WTC11 (cell line): Measurements from ENCODE around the gene SERPINE1. TPM values are rescaled to one million over a fixed set of nuclear protein-coding genes. Genes with fewer than 3 reads are reported as not detected.

Experiments
- ATAC-seq: fragments of 200-7000 bp; cut with Tn5 transposase; 2 replicates; pipeline ENCODE4 v1.10.0; 2021; ENCODE audit warnings: mild to moderate bottlenecking, moderate library complexity
- CTCF ChIA-PET: fragments of 300-600 bp; sonication (Branson Sonifier 250); formaldehyde crosslinking; loops from one replicate; lab custom pipeline; 2021; ENCODE audit warnings: antibody characterized with exemption; lab: Charles Lee
- POLR2A ChIA-PET: fragments of 350-600 bp; sonication (Branson Sonifier 250); formaldehyde crosslinking; loops from one replicate; lab custom pipeline; 2021; ENCODE audit warnings: antibody characterized with exemption; lab: Charles Lee
- DNase-seq: peaks from one replicate; pipeline ENCODE4 v3.0.0; 2021; ENCODE audit warnings: low spot score
- H3K27ac Mint-ChIP-seq: 2 replicates; pipeline ENCODE4 v1.8.0; 2021; ENCODE audit warnings: mixed read lengths
- H3K27me3 Mint-ChIP-seq: 2 replicates; pipeline ENCODE4 v1.8.0; 2021; ENCODE audit warnings: low read depth, mild to moderate bottlenecking, moderate library complexity, mixed read lengths
- H3K36me3 Mint-ChIP-seq: 2 replicates; pipeline ENCODE4 v1.8.0; 2021; ENCODE audit warnings: mixed read lengths
- H3K4me1 Mint-ChIP-seq: 2 replicates; pipeline ENCODE4 v1.8.0; 2022; ENCODE audit warnings: mixed read lengths
- H3K4me3 Mint-ChIP-seq: 2 replicates; pipeline ENCODE4 v1.8.0; 2021; ENCODE audit warnings: mild to moderate bottlenecking, moderate library complexity, mixed read lengths
- H3K9me3 Mint-ChIP-seq: 2 replicates; pipeline ENCODE4 v1.8.0; 2021; ENCODE audit warnings: mixed read lengths
- AFF4 ChIP-seq: sonication (generic); formaldehyde crosslinking; IDR thresholded peaks from 2 replicates; pipeline ENCODE4 v1.8.1; 2023; ENCODE audit warnings: mild to moderate bottlenecking, missing genetic modification reagents, borderline replicate concordance
- CBFB ChIP-seq: sonication (generic); formaldehyde crosslinking; IDR thresholded peaks from 2 replicates; pipeline ENCODE4 v1.8.1; 2022; ENCODE audit warnings: mild to moderate bottlenecking, low read depth, missing genetic modification reagents
- CTCF ChIP-seq: fragments of 200-600 bp; IDR thresholded peaks from 2 replicates; pipeline ENCODE4 v1.8.0; 2022; ENCODE audit warnings: antibody characterized with exemption
- EMX1 ChIP-seq: fragments of 250-450 bp; sonication (Bioruptor Pico); IDR thresholded peaks from 2 replicates; pipeline ENCODE4 v1.8.0; 2021; ENCODE audit warnings: mild to moderate bottlenecking
- ETV6 ChIP-seq: sonication (generic); formaldehyde crosslinking; IDR thresholded peaks from 2 replicates; pipeline ENCODE4 v1.8.1; 2022; ENCODE audit warnings: mild to moderate bottlenecking, missing genetic modification reagents
- FOXP4 ChIP-seq: sonication (generic); formaldehyde crosslinking; IDR thresholded peaks from 2 replicates; pipeline ENCODE4 v1.8.0; 2022; ENCODE audit warnings: mild to moderate bottlenecking, missing genetic modification reagents
- KAT7 ChIP-seq: sonication (generic); formaldehyde crosslinking; IDR thresholded peaks from 2 replicates; pipeline ENCODE4 v1.8.1; 2023; ENCODE audit warnings: missing genetic modification reagents, mild to moderate bottlenecking, borderline replicate concordance
- NR1H2 ChIP-seq: sonication (generic); formaldehyde crosslinking; IDR thresholded peaks from 2 replicates; pipeline ENCODE4 v1.9.0; 2021; ENCODE audit warnings: mild to moderate bottlenecking, moderate library complexity, missing genetic modification reagents
- NR2C2 ChIP-seq: sonication (generic); formaldehyde crosslinking; IDR thresholded peaks from 2 replicates; pipeline ENCODE4 v1.8.0; 2022; ENCODE audit warnings: mild to moderate bottlenecking, missing genetic modification reagents
- PRDM15 ChIP-seq: sonication (generic); formaldehyde crosslinking; IDR thresholded peaks from 2 replicates; pipeline ENCODE4 v1.8.0; 2022; ENCODE audit warnings: missing genetic modification reagents
- RORB ChIP-seq: fragments of 250-450 bp; sonication (Bioruptor Pico); IDR thresholded peaks from 2 replicates; pipeline ENCODE4 v1.9.0; 2021; ENCODE audit warnings: mild to moderate bottlenecking
- SP1 ChIP-seq: sonication (generic); formaldehyde crosslinking; conservative IDR thresholded peaks from 2 replicates; pipeline ENCODE4 v1.8.1; 2022; ENCODE audit warnings: missing genetic modification reagents
- USF2 ChIP-seq: sonication (generic); formaldehyde crosslinking; IDR thresholded peaks from 2 replicates; pipeline ENCODE4 v1.8.1; 2023; ENCODE audit warnings: mild to moderate bottlenecking, missing genetic modification reagents, moderate library complexity
- ZNF219 ChIP-seq: sonication (generic); formaldehyde crosslinking; IDR thresholded peaks from 2 replicates; pipeline ENCODE4 v1.8.0; 2023; ENCODE audit warnings: missing genetic modification reagents, mild to moderate bottlenecking, borderline replicate concordance
- ZNF317 ChIP-seq: sonication (generic); formaldehyde crosslinking; IDR thresholded peaks from 2 replicates; pipeline ENCODE4 v1.8.1; 2023; ENCODE audit warnings: low read depth, mild to moderate bottlenecking, moderate library complexity, missing genetic modification reagents, borderline replicate concordance
- total RNA-seq: library from RNA; stranded (reverse); gene quantifications from 3 replicates; pipeline ENCODE4 v1.2.3, GENCODE V29; 2021
- TF ChIP-seq, protein P1 (sequence below): sonication (generic); formaldehyde crosslinking; IDR thresholded peaks from 2 replicates; pipeline ENCODE4 v1.8.1; 2022; ENCODE audit warnings: low read depth, mild to moderate bottlenecking, moderate library complexity, missing genetic modification reagents, borderline replicate concordance

Gene SERPINE1
- total RNA-seq, 1 experiment from 2014 or later, result 2.6 TPM

- TF ChIP-seq ZNF317 (CRISPR knock-in tag), result no peak
- no peak for TF ChIP-seq RORB (CRISPR knock-in tag)
- TF ChIP-seq EMX1 (CRISPR knock-in tag), result no peak
- no peak for TF ChIP-seq CBFB (CRISPR knock-in tag)
- no peak for TF ChIP-seq NR1H2 (CRISPR knock-in tag)
- no peak for TF ChIP-seq NR2C2
- TF ChIP-seq ZNF219 (CRISPR knock-in tag), result no peak
- TF ChIP-seq ETV6 (CRISPR knock-in tag), result no peak
- TF ChIP-seq, protein P1, sequence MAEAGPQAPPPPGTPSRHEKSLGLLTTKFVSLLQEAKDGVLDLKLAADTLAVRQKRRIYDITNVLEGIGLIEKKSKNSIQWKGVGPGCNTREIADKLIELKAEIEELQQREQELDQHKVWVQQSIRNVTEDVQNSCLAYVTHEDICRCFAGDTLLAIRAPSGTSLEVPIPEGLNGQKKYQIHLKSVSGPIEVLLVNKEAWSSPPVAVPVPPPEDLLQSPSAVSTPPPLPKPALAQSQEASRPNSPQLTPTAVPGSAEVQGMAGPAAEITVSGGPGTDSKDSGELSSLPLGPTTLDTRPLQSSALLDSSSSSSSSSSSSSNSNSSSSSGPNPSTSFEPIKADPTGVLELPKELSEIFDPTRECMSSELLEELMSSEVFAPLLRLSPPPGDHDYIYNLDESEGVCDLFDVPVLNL (CRISPR knock-in tag), result no peak
- no peak for TF ChIP-seq KAT7 (CRISPR knock-in tag)
- no peak for TF ChIP-seq PRDM15 (CRISPR knock-in tag)
- no peak for TF ChIP-seq USF2
- TF ChIP-seq AFF4 (CRISPR knock-in tag), result no peak
Measured at GRCh38 chr7:101169110-101169837, 42.4 kb downstream of the SERPINE1 start (continued).

- ChIA-PET POLR2A (interaction anchor here (1.1 to 2.0 kb wide), 2 partner anchors 13 to 26 kb away, joined by 4 to 15 read pairs; no protein-coding TSS in a partner anchor), CTCF (interaction anchor here (0.6 to 2.5 kb wide), 9 partner anchors 9 to 113 kb away, joined by 3 to 37 read pairs (median 9); partner anchors contain the start of gene PLOD3)
- H3K27ac Mint-ChIP-seq, result no peak overlapping the region
- peak; percentile 86 for DNase-seq
- H3K27me3 Mint-ChIP-seq, result peaks cover 98% of the 10 kb centered on the region
- no peaks in the 10 kb centered on the region for H3K36me3 Mint-ChIP-seq
- H3K4me1 Mint-ChIP-seq, result peaks cover 69% of the 10 kb centered on the region
- TF ChIP-seq ETV6 (CRISPR knock-in tag) (peak; percentile 39; the same call in 1 of the 2 replicates), SP1 (CRISPR knock-in tag) (peak; percentile 55; the same call in 1 of the 2 replicates), FOXP4 (no peak), CTCF (peak; percentile 95)
- peak; percentile 13 for ATAC-seq
- H3K4me3 Mint-ChIP-seq, result peak overlapping the region; percentile 74
- no peaks in the 10 kb centered on the region for H3K9me3 Mint-ChIP-seq
Measured at GRCh38 chr7:101169838-101170551, 43.1 kb downstream of the SERPINE1 start.
